Endodermal cell (in vitro differentiated cells): ENCODE data around the gene ST6GALNAC4. TPM values are rescaled to one million over a fixed set of nuclear protein-coding genes. Genes with fewer than 3 reads are reported as not detected.

Experiments
- DNase-seq: peaks from one replicate; pipeline ENCODE4 v3.0.0-alpha.2; 2017
- H3K27ac ChIP-seq: 2 replicates; pipeline ENCODE4 v1.5.1; 2013; ENCODE audit warnings: mild to moderate bottlenecking, low read depth, low read length, moderate library complexity
- H3K27me3 ChIP-seq: 2 replicates; pipeline ENCODE4 v1.6.1; 2013; ENCODE audit warnings: mild to moderate bottlenecking, low read length, moderate library complexity; ENCODE audit not compliant: insufficient read depth, control insufficient read depth, poor library complexity, severe bottlenecking
- H3K36me3 ChIP-seq: 2 replicates; pipeline ENCODE4 v1.7.0; 2013; ENCODE audit warnings: mild to moderate bottlenecking, low read length, moderate library complexity; ENCODE audit not compliant: control insufficient read depth, insufficient read depth
- H3K4me1 ChIP-seq: one replicate; pipeline ENCODE4 v1.7.0; 2013; ENCODE audit warnings: low read length; ENCODE audit not compliant: control insufficient read depth, insufficient read depth
- H3K4me3 ChIP-seq: 2 replicates; pipeline ENCODE4 v1.5.1; 2013; ENCODE audit warnings: mild to moderate bottlenecking, low read length, moderate library complexity
- H3K9ac ChIP-seq: 2 replicates; pipeline ENCODE4 v1.6.1; 2013; ENCODE audit warnings: mild to moderate bottlenecking, low read length, moderate library complexity; ENCODE audit not compliant: poor library complexity, severe bottlenecking; ENCODE audit errors: extremely low read depth
- H3K9me3 ChIP-seq: 2 replicates; pipeline ENCODE4 v1.6.1; 2013; ENCODE audit warnings: mild to moderate bottlenecking, low read length, moderate library complexity; ENCODE audit not compliant: control insufficient read depth
- H3K27ac Mint-ChIP-seq: 2 replicates; pipeline ENCODE4 v1.8.0; 2020; ENCODE audit warnings: mixed read lengths
- H3K27me3 Mint-ChIP-seq: 2 replicates; pipeline ENCODE4 v1.8.0; 2021; ENCODE audit warnings: mild to moderate bottlenecking, mixed read lengths; ENCODE audit not compliant: insufficient read depth
- H3K36me3 Mint-ChIP-seq: 2 replicates; pipeline ENCODE4 v1.8.0; 2020; ENCODE audit warnings: low read depth, mixed read lengths
- H3K4me1 Mint-ChIP-seq: 2 replicates; pipeline ENCODE4 v1.8.0; 2020; ENCODE audit warnings: mixed read lengths
- H3K4me3 Mint-ChIP-seq: 2 replicates; pipeline ENCODE4 v1.8.0; 2020; ENCODE audit warnings: mild to moderate bottlenecking, moderate library complexity, mixed read lengths
- H3K9me3 Mint-ChIP-seq: 2 replicates; pipeline ENCODE4 v1.8.0; 2020; ENCODE audit warnings: mild to moderate bottlenecking, mixed read lengths
- WGBS, 2 experiments: methylation state at CpG; one replicate each; pipeline versions ENCODE4 v1.1.5 to v1.1.7; 2013; ENCODE audit warnings: missing lambda C conversion rate in 2 of 2, mixed read lengths in 1 of 2; ENCODE audit not compliant: insufficient coverage in 1 of 2, insufficient read length in 1 of 2; 5-methylcytosine and 5-hydroxymethylcytosine counted together
- total RNA-seq, 2 donors: library from RNA; stranded (reverse); fragmentation: NEBNext Ultra II Directional in 1 of 2; extraction: Animal tissue kit (Norgen Biotek cat#: 25700) in 1 of 2; gene quantifications; 2 replicates in 1 of 2; 3 replicates in 1 of 2; pipeline ENCODE4 v1.2.1, GENCODE V29; 2021
- TF ChIP-seq, protein P1 (sequence below): fragments of 200-600 bp; sonication (generic); conservative IDR thresholded peaks from 2 replicates; pipeline ENCODE4 v1.5.0; 2021; ENCODE audit warnings: antibody characterized with exemption, mild to moderate bottlenecking

The ST6GALNAC4 gene
- total RNA-seq, 2 donors from 2014 or later, result 8.3 to 12.7 TPM

DNA sequence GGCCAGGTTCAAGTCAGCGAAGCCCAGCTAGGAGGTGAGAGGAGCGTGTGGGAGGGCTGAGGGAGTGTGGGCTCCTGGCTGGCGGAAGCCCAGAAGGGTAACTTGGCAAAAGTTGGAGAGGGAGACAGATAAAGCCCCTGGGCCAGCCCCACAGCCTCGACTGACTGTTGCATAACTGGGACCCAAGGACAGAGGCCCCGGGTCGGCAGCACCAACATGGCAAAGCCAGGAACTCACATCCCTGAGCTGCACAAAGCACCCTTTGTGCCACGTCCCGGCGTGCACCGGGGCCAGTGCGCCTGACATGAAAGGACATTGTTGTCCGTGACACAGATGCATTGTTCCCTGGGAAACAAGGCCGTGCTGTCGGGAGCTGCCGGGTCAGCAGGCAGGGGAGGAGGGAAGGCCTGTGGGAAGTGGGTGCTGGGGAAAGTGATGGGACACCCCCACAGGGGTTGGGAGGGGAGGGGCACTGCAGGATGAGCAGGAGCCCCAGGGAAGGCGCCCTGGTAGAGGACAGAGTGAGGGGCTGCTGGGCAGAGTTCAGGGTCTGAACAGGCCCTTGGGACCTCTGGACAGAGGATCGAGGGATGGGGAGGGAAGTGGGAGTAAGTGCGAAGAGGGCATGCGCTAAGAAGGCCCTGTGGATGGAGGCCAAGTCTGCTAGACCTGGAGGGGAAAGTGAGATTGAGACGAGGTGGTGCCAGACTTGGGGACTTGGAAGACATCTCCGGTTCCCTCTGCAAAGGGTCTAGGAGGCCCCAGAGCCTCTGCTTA, 33.9 kb upstream of the ST6GALNAC4 start:
- peaks cover 7% of the 10 kb centered on the region for H3K4me1 Mint-ChIP-seq
- H3K9me3 ChIP-seq, result no peaks in the 10 kb centered on the region
- no peak for DNase-seq
- TF ChIP-seq, protein P1, sequence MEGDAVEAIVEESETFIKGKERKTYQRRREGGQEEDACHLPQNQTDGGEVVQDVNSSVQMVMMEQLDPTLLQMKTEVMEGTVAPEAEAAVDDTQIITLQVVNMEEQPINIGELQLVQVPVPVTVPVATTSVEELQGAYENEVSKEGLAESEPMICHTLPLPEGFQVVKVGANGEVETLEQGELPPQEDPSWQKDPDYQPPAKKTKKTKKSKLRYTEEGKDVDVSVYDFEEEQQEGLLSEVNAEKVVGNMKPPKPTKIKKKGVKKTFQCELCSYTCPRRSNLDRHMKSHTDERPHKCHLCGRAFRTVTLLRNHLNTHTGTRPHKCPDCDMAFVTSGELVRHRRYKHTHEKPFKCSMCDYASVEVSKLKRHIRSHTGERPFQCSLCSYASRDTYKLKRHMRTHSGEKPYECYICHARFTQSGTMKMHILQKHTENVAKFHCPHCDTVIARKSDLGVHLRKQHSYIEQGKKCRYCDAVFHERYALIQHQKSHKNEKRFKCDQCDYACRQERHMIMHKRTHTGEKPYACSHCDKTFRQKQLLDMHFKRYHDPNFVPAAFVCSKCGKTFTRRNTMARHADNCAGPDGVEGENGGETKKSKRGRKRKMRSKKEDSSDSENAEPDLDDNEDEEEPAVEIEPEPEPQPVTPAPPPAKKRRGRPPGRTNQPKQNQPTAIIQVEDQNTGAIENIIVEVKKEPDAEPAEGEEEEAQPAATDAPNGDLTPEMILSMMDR, result no peak
- H3K27me3 ChIP-seq, result no peaks in the 10 kb centered on the region
- peaks cover 5% of the 10 kb centered on the region for H3K36me3 ChIP-seq
- no peaks in the 10 kb centered on the region for H3K9me3 Mint-ChIP-seq
- H3K9ac ChIP-seq, result no peak overlapping the region
- H3K4me3 Mint-ChIP-seq, result no peak overlapping the region
- H3K27me3 Mint-ChIP-seq, result no peaks in the 10 kb centered on the region
- H3K27ac Mint-ChIP-seq, result no peak overlapping the region
- peaks cover 14% of the 10 kb centered on the region for H3K36me3 Mint-ChIP-seq
- no peak overlapping the region for H3K4me3 ChIP-seq
- 82 to 92% methylated on average over 18 to 21 of the region's 21 CpGs for WGBS, 2 experiments
- H3K27ac ChIP-seq, result peak overlapping the region; percentile 94
- peaks cover 1% of the 10 kb centered on the region for H3K4me1 ChIP-seq

DNA sequence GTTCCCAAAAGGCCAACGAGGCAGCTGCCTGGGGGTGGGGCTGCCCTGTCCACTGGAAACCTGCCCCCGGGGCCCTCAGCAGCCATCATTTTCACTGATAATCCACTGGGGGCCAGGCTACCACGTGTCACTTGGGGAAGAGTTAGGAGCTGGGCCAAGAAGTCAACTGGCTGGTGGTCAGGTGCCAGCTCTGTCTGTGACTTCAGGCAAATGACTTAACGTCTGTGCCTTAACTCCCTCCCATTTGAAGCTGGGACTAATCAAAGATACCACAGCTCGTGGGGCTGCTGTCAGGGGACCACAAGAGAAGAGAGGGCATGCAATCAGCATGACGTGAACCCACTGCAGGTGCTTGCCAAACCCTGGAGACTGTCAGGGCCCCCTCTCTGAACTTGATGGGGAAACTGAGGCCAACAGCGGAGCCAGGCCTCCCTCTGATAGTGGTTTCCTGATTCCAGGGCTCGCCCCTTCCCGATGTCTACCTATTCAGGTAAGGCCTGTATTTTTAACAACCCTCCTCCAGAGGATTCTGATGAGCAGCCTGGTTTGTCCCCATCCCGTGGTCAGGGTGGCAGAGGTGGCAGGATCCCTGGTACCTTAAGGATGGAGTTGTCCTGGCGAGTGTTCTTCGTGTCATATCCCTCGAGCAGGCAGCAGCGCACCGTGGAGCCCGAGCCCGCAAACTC, 33.1 kb upstream of the ST6GALNAC4 start:
- Mint-ChIP-seq H3K27ac (no peak overlapping the region), H3K4me3 (no peak overlapping the region), H3K9me3 (no peaks in the 10 kb centered on the region), H3K27me3 (no peaks in the 10 kb centered on the region), H3K4me1 (peaks cover 2% of the 10 kb centered on the region), H3K36me3 (peaks cover 15% of the 10 kb centered on the region)
- no peaks in the 10 kb centered on the region for H3K27me3 ChIP-seq
- no peak overlapping the region for H3K4me3 ChIP-seq
- H3K4me1 ChIP-seq, result no peaks in the 10 kb centered on the region
- no peak overlapping the region for H3K9ac ChIP-seq
- no peak for DNase-seq
- TF ChIP-seq, protein P1, result no peak
- 93 to 95% methylated on average over 11 to 17 of the region's 17 CpGs for WGBS, 2 experiments
- peak overlapping the region; percentile 94 for H3K27ac ChIP-seq
- H3K9me3 ChIP-seq, result no peaks in the 10 kb centered on the region
- peaks cover 5% of the 10 kb centered on the region for H3K36me3 ChIP-seq

DNA sequence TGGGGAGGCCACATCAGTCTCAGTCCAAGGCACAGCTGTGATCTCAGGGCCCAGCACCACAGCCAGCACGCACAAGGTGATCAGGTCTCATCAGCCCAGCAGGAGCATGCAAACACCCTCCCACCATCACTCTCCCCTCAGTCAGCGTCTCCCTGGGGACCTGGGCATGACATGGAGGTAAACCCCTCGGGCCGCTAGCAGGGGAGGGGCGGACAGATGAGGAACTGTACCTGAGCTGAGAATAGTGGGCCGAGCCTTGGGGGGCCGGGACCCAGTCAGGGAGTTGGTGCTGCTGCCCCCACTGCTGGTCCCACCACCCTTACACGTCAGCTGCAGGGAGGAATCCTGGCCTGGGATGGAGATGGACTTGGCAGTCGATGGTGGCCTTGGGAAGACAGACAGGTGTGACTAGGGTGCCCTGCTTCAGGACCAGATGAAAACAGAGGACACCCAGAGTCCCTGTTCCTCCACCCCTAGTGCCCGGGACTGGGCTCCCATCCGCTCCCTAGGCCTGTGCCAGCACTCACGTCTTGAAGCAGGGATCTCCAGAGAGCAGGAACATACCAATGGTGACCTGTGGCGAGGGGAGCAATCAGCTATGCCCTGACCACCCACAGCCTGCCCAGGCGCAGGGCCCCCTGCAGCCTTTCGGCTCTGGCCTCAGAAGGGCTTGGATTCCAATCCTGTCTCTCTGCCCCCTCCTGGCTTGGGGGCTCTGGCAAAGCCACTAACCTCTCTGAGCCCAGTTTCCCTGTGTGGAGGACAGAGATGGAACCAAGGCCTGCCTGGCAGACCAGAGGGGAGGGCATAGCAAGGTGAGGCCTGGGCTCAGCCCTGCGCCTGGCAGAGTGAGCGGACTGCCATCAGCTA, 31.2 kb upstream of the ST6GALNAC4 start:
- Mint-ChIP-seq H3K36me3 (peaks cover 23% of the 10 kb centered on the region), H3K4me1 (peaks cover 2% of the 10 kb centered on the region), H3K27ac (no peak overlapping the region), H3K9me3 (no peaks in the 10 kb centered on the region), H3K27me3 (no peaks in the 10 kb centered on the region), H3K4me3 (no peak overlapping the region)
- no peak for DNase-seq
- no peak overlapping the region for H3K4me3 ChIP-seq
- peaks cover 13% of the 10 kb centered on the region for H3K36me3 ChIP-seq
- H3K4me1 ChIP-seq, result no peaks in the 10 kb centered on the region
- 89 to 96% methylated on average over 10 to 17 of the region's 17 CpGs for WGBS, 2 experiments
- H3K27me3 ChIP-seq, result no peaks in the 10 kb centered on the region
- H3K27ac ChIP-seq, result no peak overlapping the region
- H3K9ac ChIP-seq, result no peak overlapping the region
- TF ChIP-seq, protein P1, result no peak
- no peaks in the 10 kb centered on the region for H3K9me3 ChIP-seq
